ENCODE results near the gene CHPF.
A peak's percentile ranks its signal among the peaks of the same experiment; 100 is the strongest.

CHPF gene

GRCh38 chr2:219549619-219550018 is 6.0 kb upstream of the CHPF start:
- no peak for DNase-seq

GRCh38 chr2:219548990-219549389 is 5.4 kb upstream of the CHPF start:
- DNase-seq, result no peak

GRCh38 chr2:219547621-219548020 is 4.0 kb upstream of the CHPF start:
- DNase-seq, result no peak

GRCh38 chr2:219545943-219546352 is 2.3 kb upstream of the CHPF start:
- no peak for DNase-seq

- no peak for DNase-seq
Observed at GRCh38 chr2:219545295-219545942, 1.8 kb upstream of the CHPF start.

- DNase-seq, result no peak
Observed at GRCh38 chr2:219544567-219544966, 958 bp upstream of the CHPF start.

- peak; percentile 28 for DNase-seq
Observed at GRCh38 chr2:219542931-219543595, 546 bp downstream of the CHPF start.

GRCh38 chr2:219541611-219542180 is 1.9 kb downstream of the CHPF start:
- DNase-seq, result peak; percentile 84

GRCh38 chr2:219540784-219541504 is 2.7 kb downstream of the CHPF start:
- DNase-seq, result no peak

GRCh38 chr2:219539926-219540678 is 3.5 kb downstream of the CHPF start:
- DNase-seq, result no peak

GRCh38 chr2:219538956-219539788 is 4.4 kb downstream of the CHPF start:
- no peak for DNase-seq

GRCh38 chr2:219538504-219538951 is 5.1 kb downstream of the CHPF start:
- DNase-seq, result no peak

GRCh38 chr2:219537657-219538488 is 5.7 kb downstream of the CHPF start:
- no peak for DNase-seq

GRCh38 chr2:219536967-219537366 is 6.6 kb downstream of the CHPF start:
- no peak for DNase-seq

- DNase-seq, result no peak
Observed at GRCh38 chr2:219536425-219536824, 7.2 kb downstream of the CHPF start.

GRCh38 chr2:219533930-219534661 is 9.5 kb downstream of the CHPF start:
- no peak for DNase-seq

GRCh38 chr2:219532378-219532649 is 11.3 kb downstream of the CHPF start:
- no peak for DNase-seq

GRCh38 chr2:219531639-219532377 is 11.8 kb downstream of the CHPF start:
- DNase-seq, result no peak

- peak; percentile 94 for DNase-seq
Observed at GRCh38 chr2:219530048-219530963, 13.3 kb downstream of the CHPF start.

Measured in hematopoietic multipotent progenitor cell treated with erythropoietin and hydrocortisone succinate and interleukin-3 and kit ligand, for 4 days (in vitro differentiated cells).